NK-92 (cell line): ENCODE measurements around the gene SH3RF3.

ENCODE experiments used
- DNase-seq: peaks from one replicate; lab custom pipeline; 2025; ENCODE audit not compliant: unreplicated experiment; lab: John Stamatoyannopoulos, UW

The SH3RF3 gene

DNA sequence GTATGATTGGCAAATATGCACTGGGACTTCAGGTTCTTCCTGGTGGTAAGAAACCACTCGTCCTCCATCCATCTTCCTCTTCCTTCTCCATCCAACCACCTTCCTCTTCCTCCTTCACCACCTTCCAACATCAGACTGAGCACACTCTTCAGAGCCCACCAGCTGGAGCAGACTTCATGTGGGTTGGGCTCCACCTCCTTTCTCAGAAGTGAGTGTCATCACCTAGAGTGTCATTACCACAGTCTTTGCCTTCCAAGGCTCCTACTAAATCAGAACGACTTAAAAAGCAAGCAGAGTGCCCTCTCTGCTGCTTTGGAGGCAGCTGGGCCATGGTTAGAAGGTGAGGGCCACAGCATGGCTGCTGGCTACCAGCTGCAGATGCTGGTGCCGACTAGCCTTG, 171.6 kb downstream of the SH3RF3 start:
- DNase-seq: no peak

DNA sequence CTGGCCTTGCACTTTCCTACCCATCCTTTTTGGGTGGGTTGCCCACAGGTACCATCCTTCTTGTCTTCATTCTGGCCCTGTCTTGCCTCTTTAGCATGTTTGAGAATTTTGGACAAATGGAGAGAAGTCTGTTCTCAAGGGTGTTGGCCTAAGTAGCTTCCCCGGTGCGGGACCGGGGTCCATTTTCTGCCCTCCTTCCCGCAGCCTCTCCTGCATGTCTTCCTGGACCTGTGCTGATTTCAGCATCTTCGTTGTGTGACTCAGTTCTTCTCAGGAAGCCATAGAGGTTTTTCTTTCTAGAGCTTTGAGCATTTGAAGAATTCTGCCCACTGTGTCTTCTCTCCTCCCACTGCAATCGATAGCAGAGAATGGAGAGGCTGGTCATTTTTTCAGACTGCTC, 172.7 kb downstream of the SH3RF3 start:
- no peak for DNase-seq

- DNase-seq: no peak
Measured at GRCh38 chr2:109302319-109302718, 173.3 kb downstream of the SH3RF3 start.

GRCh38 chr2:109304242-109304641, 175.2 kb downstream of the SH3RF3 start:
- no peak for DNase-seq

DNA sequence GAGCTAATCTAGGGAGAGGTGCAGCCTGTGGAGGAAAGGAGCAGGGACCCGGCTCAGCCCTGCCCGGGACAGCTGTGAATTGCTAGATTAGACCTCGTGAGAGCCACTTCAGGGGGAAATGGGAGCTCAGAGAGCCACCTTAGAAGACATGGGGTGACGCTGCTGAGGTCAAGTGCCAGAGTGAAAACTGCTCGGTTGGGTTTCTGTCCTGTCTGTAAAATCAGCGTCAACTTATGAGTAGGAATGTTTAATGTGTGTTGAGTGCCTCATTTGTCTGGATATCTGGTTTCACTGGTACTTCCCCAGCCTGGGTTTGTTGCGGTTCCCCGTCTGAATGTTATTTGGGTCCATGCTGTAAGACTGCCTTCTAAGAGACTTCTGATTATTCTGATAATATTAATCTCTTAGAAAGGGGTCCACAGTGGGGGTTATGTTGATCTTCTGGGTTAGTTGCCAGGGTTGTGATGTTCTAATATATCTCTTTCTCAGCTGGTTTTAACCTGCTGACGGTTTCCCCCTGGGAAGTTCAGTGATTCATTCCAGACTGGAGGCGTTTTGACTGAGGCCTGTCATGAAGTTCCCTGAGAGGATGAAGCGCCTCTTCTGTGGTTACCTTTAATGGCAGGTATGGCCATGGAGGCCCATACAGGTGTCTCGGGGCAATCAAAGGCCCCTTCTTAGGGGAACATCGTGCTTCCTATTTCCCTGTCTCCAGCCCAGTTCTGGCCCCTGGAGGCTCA, 175.9 kb downstream of the SH3RF3 start:
- DNase-seq: no peak

GRCh38 chr2:109305490-109306167, 176.6 kb downstream of the SH3RF3 start:
- no peak for DNase-seq

DNA sequence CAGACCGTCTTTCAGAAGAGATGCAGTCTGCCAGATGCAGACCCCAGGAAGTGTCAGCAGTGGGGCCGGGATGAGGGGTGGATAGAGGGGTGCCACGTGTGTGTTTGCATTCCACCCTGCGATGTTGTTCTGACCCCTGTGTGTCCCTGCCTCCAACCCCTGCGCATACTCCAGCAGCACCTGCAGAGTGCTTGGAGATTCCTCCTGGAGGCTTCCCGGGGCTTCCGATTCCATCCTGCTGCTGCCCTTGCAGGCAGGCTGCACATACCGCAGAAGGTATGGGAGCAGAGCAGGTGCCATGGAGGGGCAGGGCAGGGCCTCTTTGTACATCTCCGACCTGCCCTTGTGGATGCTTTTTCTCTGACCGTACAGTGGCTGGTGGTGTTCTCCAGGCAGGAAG, 177.2 kb downstream of the SH3RF3 start:
- no peak for DNase-seq

DNA sequence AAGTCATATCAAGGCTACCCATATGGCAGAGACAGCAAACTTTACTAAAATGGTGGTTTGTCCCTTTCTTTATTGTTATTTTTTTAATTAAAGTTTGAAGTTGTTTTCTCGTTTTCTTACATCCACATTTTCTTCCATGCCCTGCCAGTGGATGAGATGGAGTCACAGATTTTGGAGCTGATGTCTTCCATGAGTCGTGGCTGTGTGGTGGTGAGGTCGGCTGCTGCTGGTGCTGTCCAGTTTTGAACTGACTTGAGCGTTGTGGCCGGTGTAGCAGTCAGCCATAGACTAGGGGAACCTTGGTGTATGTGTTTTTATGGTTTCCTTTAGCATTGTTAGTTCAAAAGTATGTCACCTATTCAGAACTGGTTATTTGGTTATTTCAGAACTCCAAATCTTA, 182.8 kb downstream of the SH3RF3 start:
- DNase-seq: no peak

DNA sequence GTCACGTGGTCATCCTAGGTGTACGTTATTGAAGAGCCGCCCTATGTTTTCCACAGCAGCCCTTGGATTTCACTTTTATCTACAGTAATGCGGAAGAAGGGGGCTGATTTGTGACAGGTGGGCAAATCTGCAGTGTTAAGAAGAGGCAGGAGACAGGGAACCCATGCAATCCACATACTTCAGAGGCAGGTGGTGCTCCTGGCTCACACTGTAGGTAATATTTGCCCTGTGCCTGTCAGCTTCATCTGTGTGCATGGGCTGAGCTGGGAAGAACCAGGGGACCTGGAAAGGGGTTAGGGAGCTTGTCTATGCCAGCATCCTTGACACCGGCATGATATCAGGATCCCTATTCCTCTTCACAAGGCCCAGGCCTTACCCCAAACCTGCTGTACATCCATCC, 183.9 kb downstream of the SH3RF3 start:
- DNase-seq: no peak

DNA sequence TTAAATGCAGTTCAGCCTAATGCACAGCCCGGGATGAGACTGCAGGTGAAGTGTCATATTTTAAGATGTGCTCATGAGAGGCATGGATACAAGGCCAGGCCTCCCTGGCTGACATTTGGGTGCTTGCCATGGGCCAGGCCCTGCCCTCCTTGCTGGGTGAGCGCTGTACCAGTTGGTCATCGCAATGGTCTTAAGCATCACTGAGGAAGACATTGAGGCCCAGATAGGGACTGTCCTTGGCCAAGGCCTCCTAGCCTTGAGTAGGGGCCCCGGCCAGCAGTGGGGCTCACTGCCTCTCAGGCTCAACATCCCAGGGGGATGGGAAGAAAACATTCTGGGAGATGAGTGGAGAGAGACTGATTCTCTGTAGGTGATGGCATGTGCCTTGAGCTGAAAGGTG, 184.3 kb downstream of the SH3RF3 start:
- DNase-seq: no peak

GRCh38 chr2:109316091-109316490, 187.1 kb downstream of the SH3RF3 start:
- DNase-seq: no peak

GRCh38 chr2:109317471-109318095, 188.6 kb downstream of the SH3RF3 start:
- no peak for DNase-seq

GRCh38 chr2:109318150-109318948, 189.3 kb downstream of the SH3RF3 start:
- no peak for DNase-seq

GRCh38 chr2:109318949-109319342, 189.9 kb downstream of the SH3RF3 start:
- no peak for DNase-seq

DNA sequence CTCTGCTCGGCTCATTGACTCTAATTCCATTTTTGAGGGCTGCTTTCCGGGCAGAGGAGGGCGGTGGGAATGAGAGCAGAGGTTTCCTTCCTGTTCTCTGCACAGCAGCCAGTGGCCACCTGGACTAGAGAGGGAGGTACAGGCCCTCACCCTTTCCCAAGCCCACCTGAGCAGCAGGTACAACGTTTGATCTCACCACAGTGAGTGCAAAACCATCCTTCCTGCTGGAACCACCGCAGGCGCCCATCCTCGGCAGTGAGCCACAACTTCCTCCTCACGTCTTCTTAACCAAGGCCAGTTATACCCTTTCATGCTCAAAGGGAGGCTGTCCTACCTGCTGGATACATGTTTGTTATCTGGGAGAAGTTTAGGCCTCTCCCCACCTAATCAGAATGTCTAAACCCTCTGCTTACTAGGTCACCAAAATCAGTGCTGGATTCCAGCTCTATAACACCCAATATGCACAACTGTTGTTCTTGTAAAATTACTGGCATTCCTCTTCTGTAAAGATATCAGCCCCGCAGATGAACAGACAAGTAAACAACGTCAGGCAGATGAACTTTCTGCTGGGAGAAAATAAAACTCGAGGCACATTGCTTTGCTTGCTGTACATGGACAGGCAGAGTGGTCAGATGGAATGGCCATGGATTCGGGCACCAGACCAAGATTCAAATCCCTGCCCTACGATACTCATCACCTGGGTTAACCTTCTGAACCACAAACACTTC, 191.4 kb downstream of the SH3RF3 start:
- DNase-seq: no peak

GRCh38 chr2:109321570-109321969, 192.6 kb downstream of the SH3RF3 start:
- DNase-seq: no peak

DNA sequence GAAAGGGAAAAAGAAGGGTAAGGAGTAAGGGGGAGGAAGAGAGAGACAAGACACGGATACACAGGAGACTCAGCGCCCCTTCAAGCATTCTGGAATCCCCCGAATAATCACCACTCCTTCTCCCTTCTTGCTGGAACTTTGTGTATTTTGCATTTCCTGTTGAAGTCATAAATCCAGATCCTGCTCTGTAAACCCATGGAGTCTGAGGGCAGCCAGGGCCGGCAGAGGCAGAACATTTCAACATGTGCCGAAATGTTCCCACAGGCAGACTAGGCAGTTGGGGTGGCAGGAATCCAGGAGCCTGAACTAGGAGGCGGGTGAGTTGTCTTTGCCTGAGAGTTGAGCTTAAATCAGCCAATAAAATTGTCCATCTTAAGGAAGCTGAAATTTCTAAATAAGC, 193.1 kb downstream of the SH3RF3 start:
- DNase-seq: no peak

DNA sequence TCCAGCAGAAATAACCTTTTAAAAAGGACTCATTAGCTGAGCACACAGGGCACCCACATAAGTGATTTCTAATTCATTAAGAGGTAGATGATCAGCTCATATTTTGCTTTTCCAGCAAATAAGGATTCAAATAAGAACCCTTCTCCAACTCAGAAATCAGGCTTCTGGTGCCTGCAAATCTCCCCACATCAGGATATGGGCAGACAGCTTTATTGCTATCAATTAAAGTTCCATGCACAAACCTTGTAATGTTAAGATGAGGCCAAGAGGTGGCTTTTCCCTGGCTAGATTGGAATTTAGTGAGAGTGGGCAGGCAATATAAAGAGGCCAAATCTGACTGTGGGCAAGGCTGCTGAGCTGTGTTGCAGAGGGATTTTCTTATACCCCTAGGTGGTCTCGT, 193.6 kb downstream of the SH3RF3 start:
- DNase-seq: no peak

GRCh38 chr2:109324861-109325260, 195.9 kb downstream of the SH3RF3 start:
- DNase-seq: no peak

DNA sequence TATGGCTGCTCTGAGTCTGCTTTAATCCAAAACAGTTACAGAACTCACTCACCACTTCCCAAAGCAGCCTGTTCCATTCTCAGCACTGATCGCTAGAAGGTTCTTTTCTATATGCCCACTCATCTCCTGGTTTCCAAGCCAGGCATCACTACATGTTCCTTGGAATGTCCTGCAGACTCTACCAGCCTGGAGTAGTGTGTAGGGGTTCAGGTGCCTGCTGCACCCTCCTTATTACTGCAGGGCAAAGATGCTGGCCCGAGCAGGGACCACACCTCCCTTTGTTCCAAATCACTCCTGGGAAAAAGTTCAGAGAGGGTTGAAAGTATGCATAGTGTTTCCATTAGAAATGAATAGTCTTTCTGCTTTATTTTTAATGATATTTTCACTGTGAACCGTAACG, 196.6 kb downstream of the SH3RF3 start:
- DNase-seq: no peak

GRCh38 chr2:109326306-109326705, 197.3 kb downstream of the SH3RF3 start:
- no peak for DNase-seq
